NCI-H1694 treated with DMSO at 0.1 percent for 48 hours (cell line): Measurements from ENCODE around the gene INTS1.
"Not testable (repeated sequence)": the region's sequence is repeated elsewhere in the genome, so short reads cannot be mapped to it uniquely, and the experiment has no call there.

Experiments
- DNase-seq: peaks from one replicate; lab custom pipeline; 2025; lab: John Stamatoyannopoulos, UW

INTS1 gene

DNA sequence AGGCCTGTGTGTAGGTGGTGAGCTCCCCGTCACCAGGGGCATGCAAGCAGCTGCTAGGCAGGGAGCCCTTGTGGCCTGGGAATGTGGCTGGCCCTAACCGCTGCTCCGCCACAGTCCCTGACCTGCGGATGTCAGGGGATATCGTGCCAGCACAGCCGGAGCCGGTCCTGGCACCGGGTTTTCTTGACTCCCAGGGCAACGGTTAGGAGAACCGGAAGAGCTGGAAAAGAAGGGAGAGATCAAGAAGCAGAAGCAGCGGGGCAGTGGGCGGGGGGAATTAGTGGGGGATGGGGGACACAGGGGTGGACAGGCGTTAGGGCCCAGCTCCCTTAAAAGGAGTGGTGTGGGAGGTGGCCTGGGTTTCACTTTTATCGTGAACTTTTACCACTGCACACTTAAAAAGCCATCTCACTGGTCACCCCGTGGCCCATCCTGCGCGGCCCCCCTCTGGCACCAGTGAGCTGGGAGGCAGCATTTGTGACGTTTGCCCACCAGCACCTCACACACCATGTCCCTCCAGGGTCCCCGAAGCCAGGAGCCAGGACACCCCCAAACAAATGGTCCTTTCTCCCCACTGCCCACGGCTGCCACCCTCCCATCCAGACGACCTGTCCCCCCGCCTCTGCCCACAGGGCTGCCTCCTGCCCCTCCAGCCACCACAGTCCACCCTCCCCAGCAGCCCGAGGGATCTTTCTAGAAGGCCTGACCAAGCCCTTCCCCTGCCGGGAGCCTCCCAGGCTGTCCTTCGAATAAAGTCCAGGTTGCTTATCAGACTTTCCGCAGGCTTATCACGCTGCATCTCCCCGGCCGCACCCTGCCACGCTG is 43.2 kb downstream of the INTS1 start:
- DNase-seq = no peak

DNA sequence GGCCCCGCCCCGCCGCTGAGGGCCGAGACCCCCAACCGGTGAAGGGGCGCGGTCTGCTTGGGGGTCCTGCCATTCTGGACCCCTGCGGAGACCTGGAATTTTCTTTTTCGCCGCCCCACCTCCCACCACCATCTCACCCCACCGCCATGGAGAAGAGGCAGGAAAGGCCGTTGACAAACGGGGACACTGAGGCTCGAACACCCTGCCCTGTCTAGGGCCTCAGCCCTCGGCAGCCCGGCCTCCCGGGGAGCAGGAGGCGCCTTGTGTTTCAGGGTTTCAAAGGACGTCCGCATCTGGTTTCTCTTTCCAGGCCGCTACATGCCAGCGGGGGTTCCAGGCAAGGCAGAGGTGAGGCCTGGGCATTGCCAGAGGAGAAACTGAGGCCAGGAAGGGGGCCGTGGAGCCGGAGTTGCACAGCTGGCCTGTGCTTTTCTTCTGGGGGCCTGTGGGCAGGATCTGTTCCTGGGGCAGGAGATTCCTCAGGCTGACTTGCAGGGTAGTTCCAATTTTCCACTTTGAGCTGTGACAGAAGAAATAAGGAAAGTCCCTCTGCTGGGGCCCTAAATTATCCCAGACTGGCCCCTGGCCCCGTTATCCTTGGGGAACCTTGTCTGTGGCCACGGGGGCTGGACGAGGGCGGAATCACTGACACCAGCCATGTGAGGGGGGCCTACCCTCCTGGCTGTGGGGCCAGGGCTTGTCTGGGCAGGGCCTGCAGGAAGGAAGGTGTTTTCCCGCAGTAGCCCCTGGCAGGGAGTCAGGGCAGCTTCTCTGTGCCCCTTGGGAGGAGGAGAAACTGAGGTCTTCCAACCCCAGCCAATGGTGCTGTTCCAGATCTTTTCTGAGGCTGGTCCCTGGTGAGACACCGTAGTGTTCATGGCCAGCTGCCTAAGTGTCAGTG is 44.0 kb downstream of the INTS1 start:
- no peak for DNase-seq

DNA sequence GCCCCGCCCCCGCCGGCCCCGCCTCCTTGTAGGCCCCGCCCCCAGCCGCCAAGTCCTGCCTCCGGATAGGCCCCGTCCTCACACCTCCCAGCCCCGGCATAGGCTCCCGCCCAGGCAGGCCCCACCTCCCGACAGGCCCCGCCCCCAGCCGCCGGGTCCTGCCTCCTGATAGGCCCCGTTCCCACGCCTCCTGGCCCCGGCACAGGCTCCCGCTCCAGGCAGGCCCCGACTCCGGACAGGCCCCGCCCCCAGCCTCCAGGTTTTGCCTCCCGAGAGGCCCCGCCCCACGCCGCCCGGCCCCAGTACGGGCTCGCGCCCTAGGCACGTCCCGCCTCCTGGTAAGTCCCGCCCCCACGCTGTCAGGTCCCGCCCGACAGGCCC is 44.7 kb downstream of the INTS1 start:
- DNase-seq = peak; percentile 91

DNA sequence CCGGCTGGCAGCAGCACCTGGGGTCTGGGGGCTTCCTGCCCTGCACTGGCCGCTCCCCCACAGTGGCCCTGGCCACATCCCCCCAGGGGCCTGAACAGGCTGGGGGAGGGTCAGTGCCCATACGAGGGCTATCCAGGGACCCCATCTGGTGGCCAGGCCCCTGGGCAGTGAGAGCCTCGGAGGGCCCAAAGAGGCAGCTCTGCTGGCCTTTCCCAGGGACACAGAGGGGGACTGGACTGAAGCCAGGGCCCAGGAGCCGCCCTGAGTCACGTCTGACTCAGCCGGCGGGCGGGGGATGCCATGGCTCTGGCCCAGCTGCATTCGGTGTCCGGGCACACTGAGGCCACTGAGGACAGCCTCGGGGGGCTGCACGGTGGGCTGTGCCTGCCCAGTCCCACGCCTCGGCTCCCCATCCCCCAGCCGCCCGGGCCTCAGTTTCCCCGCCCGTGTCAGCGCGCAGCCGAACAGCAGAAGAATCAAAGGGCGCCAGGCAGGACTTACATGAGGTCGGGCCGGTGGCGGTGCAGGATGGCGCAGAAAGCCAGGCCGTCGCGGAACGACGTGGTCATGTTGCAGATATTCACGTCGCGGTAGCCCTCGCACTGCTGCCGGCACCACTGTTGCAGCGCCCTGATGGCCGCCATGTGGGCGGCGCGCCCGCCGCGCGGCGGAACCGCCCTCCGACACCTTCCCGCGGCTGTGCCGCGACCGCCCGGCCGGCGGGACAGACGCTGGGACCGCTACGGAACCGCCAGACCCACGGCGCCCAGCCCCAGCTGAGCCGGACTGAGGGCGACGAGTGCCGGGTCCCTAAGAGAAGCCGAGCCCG is 45.3 kb downstream of the INTS1 start, which contains the start of gene MICALL2:
Gene MICALL2 (minus strand): TSS at position 788 of the 829 bp plus-strand sequence. CDS start 144 bp downstream, at position 644.
- no peak for DNase-seq

DNA sequence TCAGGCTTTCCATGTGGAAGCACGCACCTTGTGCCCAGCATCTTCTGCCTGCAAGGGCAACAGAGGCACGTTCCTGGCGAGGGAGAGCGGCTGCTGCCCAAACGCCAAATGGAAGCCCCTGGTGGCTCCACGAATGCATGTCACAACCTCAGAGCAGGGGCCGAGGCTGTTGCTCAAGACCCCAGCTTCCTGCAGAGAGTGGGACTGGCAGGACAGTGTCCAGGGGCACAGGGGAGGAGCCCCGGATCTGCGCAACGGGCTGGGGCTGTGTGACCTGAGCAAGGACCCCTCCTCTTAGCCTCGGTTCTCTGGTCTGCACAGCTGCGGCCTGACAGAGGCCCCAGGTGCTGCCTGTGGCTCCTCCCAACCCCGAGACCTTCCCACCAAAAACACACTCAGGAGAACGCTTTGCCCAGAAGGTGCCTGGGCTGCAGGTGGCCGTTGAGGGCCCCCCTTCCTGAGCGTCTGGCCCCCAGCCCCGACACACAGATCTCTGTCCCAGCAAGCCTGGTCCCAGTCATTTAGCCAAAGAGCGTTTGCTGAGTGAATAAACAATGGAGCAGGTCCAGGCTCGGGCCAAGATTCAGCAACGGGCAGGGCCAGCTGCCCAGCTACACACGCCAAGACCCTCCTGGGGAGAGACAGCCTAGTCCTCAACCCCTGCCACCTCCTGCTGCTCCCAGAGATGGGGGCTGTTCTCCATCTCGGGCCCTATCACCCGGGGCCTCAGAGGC is 46.1 kb downstream of the INTS1 start:
- no peak for DNase-seq

DNA sequence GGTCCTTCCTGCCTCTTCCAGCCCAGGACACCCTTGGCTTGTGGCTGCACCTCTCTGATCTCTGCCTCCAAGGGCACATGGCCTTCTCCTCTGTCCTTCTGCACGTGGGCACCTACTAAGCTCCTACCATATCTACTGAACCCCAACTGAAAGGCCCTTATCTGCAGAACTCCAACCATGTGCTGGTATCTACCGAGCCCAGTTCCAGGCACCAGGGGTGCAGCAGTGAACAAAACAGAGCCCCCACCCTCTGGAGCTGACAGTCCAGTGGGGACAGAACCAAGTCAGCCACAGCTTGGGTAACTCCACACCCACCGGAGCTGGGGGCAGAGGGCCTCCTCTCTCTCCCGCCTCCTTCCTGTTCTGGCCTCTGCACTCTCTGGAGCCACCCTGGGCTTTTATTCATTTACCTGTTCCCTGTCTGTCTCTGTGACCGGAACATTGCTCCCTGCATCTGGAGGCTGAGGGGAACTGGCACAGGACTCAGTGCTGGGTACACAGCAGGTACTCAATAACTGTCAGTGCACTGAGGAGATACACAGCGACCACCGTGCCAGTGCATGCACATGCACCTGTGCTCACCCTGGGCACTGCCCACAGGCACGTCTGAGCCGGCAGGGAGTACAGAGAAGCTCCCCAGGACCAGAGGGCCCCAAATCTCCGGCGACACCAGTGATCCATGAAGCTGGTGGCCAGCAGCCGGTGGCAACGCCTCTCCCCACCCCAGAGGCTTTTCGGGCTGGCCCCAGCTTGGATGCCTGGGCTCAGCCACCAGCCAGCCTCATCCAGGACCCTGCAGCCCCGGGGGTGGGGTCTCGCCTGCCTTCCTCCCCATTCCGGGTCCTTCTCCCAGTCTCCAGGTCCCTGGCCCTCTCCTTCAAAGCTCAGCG is 46.9 kb downstream of the INTS1 start:
- no peak for DNase-seq

DNA sequence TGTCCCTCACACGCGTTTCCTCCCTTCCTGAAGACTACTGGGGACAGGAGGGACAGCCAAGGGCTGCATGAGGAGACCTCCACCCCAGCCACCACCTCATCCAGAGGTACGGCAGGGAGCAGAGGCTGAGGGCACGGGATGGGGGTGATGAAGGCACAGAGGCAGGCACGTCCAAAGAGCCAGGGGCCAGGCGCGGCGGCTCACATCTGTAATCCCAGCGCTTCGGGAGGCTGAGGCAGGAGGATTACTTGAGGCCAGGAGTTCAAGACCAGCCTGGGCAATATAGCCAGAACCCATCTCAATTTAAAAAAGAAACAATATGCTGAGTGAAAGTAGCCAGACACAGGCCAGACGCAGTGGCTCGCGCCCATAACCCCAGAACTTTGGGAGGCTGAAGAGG is 48.2 kb downstream of the INTS1 start:
- DNase-seq = no peak

DNA sequence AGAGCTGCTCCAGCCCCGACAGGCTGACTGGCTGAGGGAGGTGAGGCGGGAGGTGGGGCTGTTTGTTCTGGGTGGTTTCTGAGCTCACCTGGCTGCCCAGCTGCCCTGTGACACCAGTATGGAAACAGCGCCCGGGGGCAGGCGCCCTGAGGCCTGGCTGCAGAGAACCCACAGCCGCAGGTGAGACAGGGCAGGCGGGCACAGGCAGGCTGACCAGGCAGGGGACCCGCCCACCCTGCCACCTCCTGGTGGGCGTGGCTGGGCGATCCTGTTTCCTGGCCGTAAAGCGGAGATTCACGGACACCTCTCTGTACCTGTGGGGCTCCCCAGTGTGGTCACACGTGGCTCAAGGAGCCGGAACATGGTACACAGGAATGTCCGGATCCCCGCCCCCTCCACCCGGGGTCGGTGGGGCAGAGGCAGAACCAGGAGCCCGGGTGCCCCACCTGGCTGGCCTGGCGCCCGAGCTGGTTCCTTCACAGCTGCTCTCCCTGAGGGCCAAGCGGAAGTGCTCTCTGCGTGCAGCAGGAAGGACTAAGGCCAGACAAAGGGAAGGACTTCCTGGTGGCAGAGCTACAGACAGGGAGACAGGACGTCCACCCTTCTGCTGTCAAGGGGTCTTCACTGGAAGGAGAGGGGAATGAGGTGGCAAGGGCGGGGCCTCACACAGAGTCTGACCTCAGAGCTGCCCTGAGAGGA is 48.8 kb downstream of the INTS1 start:
- DNase-seq = no peak

DNA sequence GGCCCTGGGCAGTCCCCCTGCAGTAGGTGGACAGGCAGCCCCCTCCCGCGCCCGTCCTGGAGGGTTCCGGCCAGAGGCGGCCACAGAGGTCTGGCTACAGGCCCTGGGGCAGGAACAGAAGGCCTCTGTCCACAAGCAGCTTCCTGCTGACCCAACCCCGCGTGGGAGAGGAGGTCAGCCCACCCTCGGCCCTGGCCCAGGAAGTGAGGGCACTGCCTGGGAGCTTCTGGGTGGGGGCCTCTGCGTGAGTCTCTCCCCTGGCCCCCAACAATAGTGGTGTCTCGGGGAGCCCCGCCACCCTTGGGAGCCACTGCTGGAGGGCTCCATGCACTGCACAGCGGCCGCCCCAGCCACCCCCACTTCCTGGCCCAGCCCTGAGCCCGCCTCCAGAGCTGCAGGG is 49.6 kb downstream of the INTS1 start:
- DNase-seq = no peak

DNA sequence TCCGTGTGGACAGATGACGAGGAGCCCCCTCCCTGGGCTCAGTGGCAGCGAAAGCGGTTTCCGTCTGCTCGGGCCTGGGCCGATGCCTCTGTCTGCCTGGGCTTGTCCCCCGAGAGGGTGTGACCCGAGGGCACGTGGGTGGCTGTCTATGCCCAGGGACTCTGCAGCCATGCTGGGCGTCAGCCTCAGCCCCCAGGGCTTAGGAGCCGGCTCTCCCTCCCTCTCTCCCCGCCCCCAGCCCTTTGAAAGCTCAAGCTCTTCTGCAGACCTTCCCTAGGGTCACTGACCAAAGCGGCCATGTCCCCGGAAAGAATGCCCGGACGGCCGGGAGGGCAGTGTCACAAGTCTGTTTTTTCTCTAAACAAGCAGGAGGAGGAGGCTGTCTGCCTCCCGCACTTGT is 52.0 kb downstream of the INTS1 start:
- DNase-seq = no peak

DNA sequence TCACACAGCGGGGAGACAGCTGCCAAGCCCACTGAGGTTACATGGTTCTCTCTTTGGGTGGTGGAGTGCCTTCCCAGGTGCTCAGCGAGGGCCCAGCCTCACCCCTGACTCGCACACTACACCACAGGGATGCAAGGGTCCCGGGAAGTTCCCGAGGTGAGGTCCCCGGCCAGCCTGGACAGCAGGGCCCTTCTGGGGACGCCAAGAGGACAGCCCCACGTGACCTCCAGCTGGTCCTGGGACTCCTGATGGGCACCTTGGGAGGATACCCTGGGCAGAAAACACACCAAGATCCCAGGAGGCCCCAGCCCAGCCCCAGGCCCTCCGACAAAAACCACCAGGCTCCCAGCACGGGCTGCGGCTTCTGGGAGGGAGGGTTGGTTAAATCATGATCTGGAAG is 53.2 kb downstream of the INTS1 start:
- DNase-seq = no peak

DNA sequence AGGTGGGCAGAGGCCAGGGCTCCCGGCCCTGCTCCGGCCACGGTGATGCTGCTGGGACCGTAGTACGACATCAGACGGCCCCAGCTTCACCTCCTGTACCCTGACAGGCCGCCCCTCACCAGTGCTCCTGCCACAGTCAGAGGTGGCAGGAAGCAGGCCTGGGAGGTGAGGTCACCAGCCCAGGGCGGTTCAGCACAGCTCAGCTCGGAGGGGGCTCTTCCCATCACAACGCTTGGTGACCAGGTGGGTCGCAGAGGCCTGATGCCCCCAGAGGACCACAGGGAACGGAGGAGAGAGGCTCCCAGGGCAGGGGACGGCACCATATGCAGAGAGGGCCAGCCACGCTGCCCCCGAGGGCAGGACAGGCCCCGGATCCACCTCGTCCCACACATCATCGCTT is 53.8 kb downstream of the INTS1 start:
- DNase-seq = no peak

DNA sequence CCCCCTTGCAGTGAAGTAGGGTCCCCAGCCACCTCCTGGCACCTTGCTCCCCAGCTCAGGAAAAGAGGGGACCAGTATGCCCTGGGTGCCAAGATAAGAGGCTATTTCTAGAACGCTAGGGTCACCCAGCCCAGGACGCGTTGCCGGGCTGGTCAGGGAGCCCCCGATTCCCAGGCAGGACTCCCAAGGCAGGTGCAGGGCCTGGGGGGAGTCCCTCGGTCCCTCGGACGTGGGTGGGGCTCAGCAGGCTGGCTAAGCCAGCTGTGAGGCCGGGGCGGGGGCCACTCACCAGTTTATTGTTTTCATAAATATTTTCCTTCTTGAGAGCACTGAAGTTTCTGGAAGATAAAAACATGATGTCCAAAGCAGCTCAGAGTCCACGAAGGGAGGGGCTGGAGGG is 54.2 kb downstream of the INTS1 start:
- no peak for DNase-seq

DNA sequence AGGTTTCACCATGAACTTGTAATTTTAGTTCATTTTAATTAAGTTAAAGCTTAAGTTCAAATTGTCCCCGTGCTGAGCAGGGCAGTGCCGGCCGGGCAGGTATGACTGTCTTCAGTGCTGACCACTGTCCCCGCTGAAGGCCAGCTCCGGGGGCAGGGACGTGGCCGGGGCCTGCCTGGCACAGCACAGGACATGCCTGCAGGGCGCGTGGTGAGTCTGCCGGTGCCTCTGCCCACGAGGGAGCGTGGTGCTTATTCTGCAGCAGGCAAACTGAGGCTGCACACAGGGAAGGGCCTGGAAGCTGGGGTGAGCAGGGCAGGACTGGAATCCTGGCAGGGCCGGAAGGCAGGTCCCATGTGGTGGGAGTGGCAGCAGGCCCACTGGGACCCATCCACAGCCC is 54.7 kb downstream of the INTS1 start:
- no peak for DNase-seq

DNA sequence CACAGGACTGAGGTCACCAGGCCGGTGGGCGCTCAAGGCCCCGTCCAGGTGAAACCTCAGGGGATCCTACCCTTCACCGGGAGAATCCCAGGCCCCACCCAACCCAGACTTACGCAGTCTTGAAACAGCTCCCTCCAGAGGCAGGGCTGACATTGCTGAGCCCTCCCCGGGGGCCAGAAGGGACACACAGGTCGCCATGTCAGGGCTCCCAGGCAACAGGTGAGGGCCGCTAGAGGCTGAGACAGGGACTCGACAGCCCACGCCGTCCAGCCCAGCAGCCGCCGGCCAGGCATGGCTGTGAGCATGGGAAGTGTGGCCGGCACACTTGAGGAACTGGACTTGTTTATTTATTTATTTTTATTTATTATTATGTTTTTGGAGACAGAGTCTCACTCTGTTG is 55.2 kb downstream of the INTS1 start:
- no peak for DNase-seq

DNA sequence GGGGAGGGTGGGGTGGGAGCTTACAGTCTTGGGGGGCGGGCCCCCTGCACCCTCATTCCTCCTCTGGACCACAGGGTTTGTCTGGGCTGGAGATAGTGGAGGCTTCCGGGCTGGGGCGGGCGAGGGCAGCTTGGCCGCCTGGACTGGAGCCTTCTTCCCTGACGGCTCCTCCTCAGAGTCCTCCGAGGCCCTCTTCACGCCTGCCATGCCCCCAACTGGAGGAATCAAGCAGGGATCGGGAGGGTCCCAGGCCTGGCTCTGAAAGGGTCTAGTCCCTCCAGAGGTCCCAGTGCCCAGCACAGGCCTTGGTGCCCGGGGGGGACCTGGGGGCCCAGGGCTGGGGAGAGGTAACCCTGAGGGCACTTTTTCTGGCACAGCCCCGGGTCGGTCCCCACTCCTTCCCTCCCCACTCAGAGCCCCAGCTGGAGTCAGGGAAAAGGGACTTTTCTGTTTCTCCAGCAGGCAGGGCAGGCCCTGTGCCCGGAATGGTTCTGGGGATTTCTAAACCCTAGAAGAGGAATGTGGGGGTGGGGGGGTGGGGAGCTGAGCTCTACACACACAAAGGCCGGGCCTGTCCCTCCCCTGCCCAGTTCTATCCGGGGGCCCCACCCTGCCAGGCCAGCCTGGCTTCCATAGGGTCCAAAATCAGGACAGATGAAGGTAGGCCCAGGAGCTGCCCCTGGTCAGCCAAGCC is 56.5 kb downstream of the INTS1 start:
- no peak for DNase-seq

DNA sequence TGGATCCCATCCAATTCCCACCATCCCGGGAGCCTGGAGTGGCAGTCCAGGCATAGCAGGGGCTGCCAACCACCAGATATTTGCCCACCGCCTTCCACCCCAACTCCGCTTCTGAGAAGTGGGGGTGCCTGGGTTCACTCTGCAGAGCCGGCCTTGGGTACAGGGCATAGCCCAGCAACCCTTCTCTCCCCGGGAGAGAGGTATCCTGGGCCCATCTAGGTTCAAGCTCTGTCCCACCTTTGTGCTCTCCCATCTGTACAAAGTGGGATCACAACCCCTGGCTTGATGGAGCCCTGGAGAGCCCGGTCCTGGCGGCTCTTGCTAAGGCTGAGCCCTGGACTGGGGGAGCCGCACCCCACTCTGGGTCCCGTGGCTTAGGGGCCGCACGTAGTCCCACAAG is 57.1 kb downstream of the INTS1 start:
- DNase-seq = no peak

DNA sequence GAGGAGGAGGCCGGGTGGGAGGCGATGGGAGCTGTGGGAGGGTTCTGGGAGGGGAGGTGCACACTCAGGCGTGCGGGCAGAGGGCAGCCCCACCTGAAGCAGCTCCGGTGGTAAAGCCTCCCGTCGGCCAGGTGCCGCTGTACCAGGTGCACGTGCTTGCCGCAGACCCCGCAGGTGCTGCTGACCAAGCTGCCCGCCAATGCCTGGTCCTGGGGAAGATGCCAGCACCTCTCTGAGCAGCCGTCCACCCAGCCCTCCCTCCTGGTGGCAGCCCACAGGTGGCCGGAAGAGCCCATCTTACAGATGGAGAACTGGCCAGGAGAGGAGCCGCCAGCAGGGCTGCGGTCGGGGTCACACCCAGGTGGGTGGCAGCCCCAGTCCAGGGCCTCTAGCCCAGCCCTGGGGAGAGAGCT is 57.6 kb downstream of the INTS1 start:
- DNase-seq = no peak

DNA sequence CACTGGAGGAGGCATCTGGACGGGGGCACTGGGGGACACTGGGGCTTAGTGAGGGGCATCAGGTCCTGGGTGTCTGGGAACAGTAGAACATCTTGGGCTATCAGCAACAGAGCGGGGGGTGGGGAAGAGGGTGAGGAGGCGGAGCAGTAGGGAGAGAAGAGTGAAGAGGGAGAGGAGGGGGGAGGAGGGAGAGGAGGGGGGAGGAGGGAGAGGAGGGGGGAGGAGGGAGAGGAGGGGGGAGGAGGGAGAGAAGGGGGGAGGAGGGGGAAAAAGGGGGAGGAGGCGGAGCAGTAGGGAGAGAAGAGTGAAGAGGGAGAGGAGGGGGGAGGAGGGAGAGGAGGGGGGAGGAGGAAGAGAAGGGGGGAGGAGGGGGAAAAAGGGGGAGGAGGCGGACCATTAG is 58.2 kb downstream of the INTS1 start:
- DNase-seq = not testable (repeated sequence)
